Suppressor macrophage treated with lipopolysaccharide for 1 hour (primary cell): ENCODE data around the gene SACM1L.
"Not testable (repeated sequence)": the region's sequence is repeated elsewhere in the genome, so short reads cannot be mapped to it uniquely, and the experiment has no call there.

Experiments
- DNase-seq, 3 donors: peaks; one replicate each; pipeline ENCODE4 v3.0.0-alpha.2; 2020 to 2022

SACM1L gene

GRCh38 chr3:45695166-45695565 lies 6.0 kb downstream of the SACM1L start:
- not testable (repeated sequence) for DNase-seq

DNA sequence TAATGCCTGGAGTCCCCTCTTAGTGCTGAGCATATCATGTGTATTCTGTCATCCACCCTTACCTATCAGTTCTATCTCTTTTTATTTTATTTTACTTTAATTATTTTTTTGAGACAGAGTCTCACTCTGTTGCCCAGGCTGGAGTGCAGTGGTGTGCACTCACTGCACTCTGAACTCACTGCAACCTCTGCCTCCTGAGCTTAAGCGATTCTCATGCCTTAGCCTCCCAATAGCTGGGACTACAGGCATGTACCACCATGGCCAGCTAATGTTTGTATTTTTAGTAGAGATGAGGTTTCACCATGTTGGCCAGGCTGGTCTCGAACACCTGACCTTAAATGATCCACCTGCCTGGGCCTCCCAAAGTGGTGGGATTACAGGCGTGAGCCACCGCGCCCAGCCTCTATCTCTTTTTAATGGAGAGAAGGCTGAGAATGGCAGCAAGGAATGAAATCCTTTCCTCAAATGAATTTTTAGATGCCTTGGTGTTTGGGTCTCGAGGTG lies 11.4 kb downstream of the SACM1L start:
- no peak for DNase-seq

DNA sequence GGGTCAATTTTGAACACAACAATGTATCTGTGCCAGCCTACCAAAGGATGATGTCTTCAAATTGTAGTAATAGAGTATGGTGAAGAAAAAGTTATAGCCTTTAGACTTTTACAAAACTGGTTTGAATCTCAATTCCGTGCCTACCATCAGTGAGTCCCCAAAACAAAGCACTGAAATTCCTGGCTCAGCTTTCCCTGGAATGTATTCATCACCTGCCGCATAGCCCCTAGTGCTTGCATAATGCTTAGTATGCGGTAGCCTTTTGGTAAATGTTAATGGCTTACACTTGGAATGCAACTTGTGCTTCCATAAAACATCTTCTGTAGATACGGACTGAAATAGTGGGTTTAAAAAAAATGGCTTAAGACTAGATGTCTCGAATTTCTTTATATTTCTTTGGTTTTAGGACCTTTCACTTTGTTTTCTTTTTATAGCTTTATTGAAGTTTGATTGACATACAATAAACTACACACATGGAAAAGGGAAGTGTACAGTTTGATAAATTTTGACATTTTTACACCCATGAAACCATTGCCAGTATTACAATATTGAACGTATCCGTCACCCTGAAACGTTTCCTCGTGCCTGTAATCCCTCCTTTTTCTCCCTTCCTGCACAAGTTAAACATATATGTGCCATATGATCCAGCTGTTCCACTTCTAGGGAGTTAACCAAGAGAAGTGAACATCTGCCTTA lies 12.1 kb downstream of the SACM1L start:
- no peak for DNase-seq

DNA sequence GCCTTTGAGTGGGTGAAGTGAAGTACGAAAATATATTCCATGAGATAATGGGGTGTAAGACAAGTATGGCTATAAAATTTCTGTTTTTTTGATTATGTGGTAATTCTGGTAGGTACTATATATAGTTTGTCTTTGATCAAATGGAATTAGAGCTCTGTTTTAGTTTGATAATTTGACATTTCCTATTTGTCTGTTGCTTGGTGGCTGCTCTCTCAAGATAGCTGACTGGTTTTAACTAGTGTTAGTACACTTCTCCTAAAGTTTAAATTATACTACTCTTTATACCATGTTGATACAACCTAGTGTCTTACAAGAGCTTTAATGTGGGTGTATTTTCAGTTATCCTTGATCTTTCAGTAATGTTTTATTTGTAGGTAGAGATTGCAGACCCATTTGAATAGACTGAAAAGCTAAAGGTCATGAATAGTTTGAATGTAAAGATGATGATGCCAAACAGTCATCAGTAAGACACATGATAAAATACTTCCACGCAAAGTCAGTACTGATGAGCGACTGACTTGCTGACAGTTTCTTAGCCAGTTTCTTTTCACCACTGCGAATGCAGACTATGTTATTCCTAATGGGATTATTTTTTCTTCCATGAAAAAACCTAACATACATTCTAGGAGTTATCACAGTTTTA lies 15.2 kb downstream of the SACM1L start:
- no peak for DNase-seq

DNA sequence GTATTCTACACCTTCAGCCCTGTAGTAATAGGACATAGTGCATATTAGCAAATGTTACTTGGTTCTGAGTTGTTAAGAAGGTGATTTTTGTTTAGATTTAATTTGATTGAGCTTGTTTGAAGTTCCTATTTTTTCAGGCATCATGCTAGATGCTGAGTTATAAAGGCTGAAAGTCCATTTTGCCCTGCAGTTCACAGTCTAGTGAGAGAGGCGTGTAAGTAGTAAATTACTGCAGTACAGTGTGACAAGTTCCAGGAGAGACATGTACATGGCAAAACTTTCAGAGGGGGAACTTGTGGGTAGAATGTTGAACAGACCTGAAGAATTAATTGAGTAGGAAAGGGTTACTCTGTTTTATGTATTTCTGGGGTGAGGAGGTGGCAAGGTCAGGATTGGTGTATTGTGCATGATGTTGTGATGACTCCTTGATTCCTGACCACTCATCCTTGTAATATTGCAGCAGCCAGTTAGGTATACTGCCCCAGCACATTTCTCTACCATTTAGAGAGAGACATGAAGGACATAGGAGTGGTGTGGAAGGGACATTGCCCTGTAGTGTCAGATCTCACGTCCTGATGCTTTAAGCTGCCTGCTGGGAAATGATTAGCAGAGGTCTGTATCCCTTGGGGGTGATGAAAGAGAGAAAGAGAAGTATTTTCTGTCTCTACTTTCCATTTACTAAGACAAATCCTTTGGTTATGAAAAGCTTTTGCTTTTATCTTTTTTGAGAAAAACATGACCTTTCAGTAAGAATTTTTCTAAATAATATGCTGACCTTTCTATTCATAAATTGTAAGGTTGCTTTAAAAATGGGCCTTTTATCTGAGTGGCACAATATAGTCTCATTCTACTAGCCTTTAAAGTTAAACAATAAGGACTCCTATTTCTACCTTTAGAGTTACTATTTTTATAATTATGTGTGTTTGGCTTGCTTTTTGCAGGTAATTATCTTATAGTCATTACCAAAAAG lies 16.9 kb downstream of the SACM1L start:
- DNase-seq: no peak

- DNase-seq: peak in 2 of 3 donors; percentile 27 to 34
Observed at GRCh38 chr3:45711931-45712330, 22.7 kb downstream of the SACM1L start.

- no peak for DNase-seq
Observed at GRCh38 chr3:45712434-45713110, 23.4 kb downstream of the SACM1L start.

- DNase-seq: no peak
Observed at GRCh38 chr3:45715945-45716344, 26.7 kb downstream of the SACM1L start.

- DNase-seq: no peak
Observed at GRCh38 chr3:45716790-45717336, 27.7 kb downstream of the SACM1L start.

DNA sequence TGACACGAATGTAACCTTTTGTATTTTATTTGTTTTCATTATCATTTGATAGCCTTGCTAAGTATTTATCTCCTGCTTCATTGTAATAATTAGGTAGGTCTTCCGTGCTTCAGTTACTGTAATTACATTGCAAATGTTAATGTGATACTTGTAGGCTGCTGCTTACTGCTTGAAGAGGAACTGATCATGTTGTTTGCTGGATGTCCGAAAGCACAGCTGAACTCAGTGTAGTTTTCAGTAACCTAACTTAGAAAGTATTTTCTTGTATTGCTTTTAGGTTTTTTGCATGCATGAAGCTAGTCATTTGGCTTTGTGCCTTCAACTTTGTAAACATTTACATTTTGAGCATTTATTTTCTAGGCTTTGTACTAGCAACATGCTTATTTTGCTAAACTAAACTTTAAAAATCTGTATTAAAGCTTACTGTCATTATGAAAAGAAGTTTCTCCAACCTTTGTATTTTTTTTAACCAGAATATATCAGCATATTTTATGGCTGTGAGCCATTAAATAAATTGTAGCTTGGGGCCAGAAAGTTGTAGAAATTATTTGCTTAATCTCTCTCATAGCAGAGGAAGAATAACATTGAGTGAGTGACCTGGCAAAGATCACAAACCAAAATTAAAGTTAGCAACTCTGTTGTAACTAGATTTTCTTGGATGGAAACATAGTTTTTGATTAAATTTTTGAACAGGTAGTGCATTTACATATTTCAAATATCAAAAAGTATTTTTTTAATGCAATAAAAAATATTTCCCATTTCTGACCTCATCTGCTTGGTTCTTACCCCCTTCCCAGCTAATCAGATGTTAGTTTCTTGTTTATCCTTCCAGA lies 30.7 kb downstream of the SACM1L start:
- DNase-seq: no peak

DNA sequence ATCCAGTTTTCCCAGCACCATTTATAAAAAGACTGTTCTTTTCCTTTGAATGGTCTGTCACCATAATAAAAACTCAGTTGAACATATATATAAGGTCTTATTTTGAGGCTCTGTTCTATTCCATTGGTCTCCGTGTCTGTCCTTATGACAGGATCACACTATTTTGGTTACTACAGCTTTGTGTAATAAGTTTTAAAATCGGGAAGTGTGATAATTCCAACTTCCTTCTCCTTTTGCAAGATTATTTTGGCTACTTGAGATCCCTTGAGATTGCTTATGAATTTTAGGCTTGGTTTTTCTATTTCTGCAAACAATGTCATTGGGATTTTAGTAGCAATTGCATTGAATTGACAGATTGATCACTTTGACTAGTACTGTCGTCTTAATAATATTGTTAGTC lies 35.7 kb downstream of the SACM1L start:
- peak; percentile 38 to 74 (median 72) for DNase-seq

GRCh38 chr3:45729614-45730013 lies 40.4 kb downstream of the SACM1L start:
- DNase-seq: no peak

GRCh38 chr3:45730409-45731154 lies 41.4 kb downstream of the SACM1L start:
- peak in 1 of 3 donors; percentile 20 for DNase-seq

DNA sequence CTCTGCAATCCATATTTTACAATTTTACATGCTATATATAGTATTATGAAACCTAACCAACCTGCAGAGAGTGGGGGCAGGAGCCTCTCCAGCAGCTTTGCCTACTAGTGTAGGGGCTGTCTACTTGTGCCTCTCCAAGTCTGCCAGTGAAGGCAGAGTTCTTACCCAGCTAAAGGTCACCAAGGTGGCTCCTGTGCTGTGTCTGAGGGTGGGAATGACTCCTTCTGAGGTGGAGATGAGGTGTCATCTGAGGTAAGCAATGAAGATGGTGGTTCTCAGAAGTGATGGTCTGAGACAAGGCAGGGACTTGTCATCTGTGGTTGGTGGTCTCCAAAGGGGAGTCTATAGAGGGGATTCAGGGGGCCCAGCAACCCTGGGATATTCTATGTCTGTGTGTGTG lies 47.5 kb downstream of the SACM1L start:
- no peak for DNase-seq

DNA sequence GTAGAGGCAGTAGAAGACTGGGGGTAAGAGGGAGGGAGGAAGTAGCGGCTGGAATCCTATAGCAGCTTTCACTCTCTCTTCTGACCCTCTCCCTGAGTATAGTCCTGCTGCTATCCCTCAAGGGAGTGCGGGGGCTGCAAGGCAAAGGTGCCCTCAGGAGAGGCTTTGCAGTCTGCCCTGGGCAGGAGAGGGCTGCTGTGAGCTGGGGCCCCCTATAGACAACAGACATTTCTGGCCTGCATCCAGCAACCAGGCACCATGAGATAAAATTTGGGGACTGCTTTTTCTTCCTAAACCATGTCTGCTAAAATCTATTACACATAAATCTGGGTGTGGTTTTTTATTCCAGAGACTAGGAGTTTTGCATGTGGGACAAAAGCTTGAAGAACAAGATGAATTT lies 48.0 kb downstream of the SACM1L start:
- DNase-seq: no peak

GRCh38 chr3:45739991-45740390 lies 50.8 kb downstream of the SACM1L start:
- no peak for DNase-seq

- no peak for DNase-seq
Observed at GRCh38 chr3:45741247-45741646, 52.1 kb downstream of the SACM1L start.

DNA sequence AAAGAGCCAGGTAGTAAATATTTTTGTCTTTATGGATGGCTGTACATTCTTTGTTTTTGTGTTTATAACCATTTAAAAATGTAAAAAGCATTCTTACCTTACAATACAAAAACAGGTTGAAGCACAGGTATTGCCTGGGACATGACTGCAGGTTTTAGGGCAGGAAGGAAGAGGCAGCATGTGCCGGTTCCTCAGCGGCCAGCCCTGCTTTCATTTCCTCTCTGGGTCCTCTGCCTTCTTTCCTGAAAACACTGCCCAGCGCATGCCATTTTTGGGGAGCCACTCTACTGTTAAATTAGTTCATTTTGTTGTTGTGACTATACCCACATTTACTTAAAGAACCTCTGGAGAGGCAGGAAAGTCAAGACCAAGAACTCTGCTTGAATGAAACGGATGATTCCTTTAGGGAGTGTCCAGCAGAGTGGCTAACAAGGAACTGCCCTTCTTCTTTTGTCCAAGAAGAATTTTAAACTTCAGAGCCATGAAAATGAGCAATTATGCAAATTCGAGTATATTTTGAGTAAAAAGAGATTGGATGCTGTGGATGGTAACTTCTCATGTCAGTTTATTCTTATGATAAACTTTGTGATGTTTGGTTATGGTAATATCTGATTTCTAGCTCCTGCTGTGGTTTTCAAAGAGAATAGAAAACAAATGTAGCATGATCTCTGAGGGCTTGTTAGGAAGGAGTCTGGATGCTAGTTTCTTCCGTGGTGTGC lies 52.7 kb downstream of the SACM1L start:
- no peak for DNase-seq

DNA sequence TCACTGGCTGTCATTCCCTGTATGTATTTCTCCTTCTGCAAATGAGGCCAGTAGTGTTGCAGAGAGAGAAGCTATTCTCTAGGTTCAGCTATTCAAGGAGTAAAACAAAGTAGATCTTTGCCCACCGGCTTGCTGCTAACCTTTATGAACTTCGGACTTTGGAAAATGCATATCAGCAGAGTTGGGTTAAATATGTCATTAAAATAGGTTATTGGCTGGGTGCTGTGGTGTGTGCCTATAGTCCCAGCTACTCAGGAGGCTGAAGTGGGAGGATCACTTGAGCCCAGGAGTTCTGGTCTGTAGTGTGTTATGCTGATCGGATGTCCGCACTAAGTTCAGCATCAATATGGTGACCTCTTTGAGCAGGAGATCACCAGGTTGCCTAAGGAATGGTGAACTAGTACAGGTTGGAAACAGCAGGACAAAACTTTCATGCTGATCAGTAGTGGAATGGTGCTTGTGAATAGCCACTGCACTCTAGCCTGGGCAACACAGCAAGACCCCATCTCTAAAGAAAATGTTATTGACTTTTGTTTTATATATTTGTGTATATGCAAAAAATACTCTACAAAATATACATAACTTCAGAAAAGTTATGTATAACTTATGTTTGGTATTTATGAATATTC lies 53.4 kb downstream of the SACM1L start:
- DNase-seq: no peak
